ENCODE results near the gene CRMP1. TPM values are rescaled to one million over a fixed set of nuclear protein-coding genes. Genes with fewer than 3 reads are reported as not detected.

Gene CRMP1
- total RNA-seq, 2 experiments from 2014 or later, result not detected

DNA sequence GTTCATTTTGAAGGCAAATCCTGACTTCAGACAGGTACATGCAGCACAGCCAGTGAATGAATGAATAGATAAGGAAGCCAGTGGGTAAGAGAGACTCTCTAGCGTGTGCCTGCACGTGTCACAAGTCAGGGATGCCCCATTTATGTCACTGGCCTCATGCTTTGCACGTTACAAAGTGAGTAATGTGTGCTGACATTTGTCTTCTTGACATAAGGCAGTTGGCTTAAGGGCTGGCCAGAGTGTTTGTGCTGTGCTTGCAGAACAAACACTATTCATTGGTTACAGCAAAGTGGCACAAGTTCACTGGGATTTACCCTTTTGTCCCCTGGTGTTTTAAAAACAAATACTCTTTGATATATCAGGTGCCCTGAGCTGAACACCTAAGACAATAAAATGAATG, 55.9 kb downstream of the CRMP1 start:
- no peak for DNase-seq
- peaks cover 2% of the 10 kb centered on the region for H3K27me3 Mint-ChIP-seq
- H3K36me3 Mint-ChIP-seq, result no peaks in the 10 kb centered on the region
- H3K9me3 Mint-ChIP-seq, result no peaks in the 10 kb centered on the region
- no peak overlapping the region for H3K27ac Mint-ChIP-seq
- intact Hi-C loops (cut with micrococcal nuclease), result no loop called here
- no peaks in the 10 kb centered on the region for H3K4me1 Mint-ChIP-seq (ENCODE audit: low read depth)
- H3K4me3 Mint-ChIP-seq, result no peak overlapping the region
- ChIA-PET CTCF (no interaction called here), POLR2A (no interaction called here)

DNA sequence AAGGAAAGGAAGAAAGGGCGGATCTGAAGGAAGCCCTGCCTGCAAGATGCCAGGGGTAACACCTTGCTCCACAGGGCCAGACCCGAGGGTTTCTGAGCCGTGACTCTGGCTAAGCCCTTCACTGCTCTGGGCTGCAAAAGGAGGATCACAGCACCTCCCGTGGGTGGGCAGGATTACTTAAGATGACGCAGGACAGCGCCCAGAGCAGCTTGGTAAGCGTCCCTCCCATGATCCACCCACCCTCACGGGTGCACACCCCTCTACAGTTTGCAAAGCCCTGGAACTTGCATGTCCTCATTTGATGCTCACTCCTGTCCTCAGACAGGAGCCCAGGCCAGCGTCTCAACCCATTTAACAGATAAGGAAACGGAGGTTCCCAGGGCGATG, 64.9 kb downstream of the CRMP1 start:
- Mint-ChIP-seq H3K4me1 (ENCODE audit: low read depth) (peaks cover 11% of the 10 kb centered on the region), H3K27ac (no peak overlapping the region), H3K9me3 (no peaks in the 10 kb centered on the region), H3K36me3 (no peaks in the 10 kb centered on the region), H3K4me3 (no peak overlapping the region), H3K27me3 (no peaks in the 10 kb centered on the region)
- intact Hi-C loops (cut with micrococcal nuclease), result no loop called here
- DNase-seq, result no peak
- ChIA-PET CTCF (interaction anchor here (0.6 to 0.9 kb wide), 2 partner anchors 15 to 513 kb away, joined by 3 read pairs; no protein-coding TSS in a partner anchor), POLR2A (no interaction called here)

DNA sequence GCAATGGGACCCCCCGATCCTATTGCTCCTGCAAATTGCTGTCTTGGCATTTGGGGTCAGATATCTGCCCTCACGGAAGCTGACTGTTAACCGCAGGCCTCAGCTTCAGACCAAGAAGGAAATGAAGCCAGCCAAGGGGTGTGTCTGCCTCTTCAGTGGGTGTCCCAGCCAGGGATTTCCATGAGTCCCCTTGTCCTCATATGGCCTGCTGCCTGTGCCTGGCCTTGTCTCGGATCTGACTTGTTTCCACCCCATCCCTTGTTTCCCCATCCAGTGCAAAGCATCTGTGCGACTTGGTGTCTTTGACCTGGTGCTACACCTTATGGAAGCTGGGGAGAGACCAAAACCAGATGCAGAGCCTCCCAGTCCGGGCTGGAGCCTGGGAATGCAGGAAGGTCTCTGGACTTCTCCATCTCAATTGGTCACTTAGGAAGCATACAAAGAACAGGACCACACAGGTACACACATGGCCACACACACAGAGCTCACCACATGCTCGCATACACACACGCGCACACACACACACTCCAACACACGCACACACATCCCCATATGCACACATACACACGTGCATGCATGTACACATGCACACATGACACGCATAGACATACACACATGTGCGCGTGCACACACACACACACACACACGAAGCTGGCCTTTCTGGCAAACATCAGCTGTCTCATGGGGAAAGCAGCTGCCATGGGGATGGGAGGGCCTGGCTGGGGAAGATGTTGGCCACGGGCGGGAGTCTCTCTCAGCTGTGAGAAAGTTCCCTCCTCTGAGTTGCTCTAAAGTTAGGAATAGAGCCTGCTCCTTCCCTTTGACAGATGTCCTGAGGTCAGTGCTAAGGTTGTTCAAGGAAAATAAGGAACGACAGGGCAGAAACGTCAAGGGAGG, 65.5 kb downstream of the CRMP1 start:
- H3K4me1 Mint-ChIP-seq (ENCODE audit: low read depth), result peaks cover 11% of the 10 kb centered on the region
- H3K36me3 Mint-ChIP-seq, result no peaks in the 10 kb centered on the region
- H3K27me3 Mint-ChIP-seq, result no peaks in the 10 kb centered on the region
- no peak for DNase-seq
- H3K4me3 Mint-ChIP-seq, result no peak overlapping the region
- POLR2A ChIA-PET, result no interaction called here
- H3K27ac Mint-ChIP-seq, result no peak overlapping the region
- intact Hi-C loops (cut with micrococcal nuclease), result no loop called here
- H3K9me3 Mint-ChIP-seq, result no peaks in the 10 kb centered on the region
- CTCF ChIA-PET, result interaction anchor here (0.9 kb wide), 1 partner anchor 14 kb away, joined by 3 read pairs; no protein-coding TSS in a partner anchor

DNA sequence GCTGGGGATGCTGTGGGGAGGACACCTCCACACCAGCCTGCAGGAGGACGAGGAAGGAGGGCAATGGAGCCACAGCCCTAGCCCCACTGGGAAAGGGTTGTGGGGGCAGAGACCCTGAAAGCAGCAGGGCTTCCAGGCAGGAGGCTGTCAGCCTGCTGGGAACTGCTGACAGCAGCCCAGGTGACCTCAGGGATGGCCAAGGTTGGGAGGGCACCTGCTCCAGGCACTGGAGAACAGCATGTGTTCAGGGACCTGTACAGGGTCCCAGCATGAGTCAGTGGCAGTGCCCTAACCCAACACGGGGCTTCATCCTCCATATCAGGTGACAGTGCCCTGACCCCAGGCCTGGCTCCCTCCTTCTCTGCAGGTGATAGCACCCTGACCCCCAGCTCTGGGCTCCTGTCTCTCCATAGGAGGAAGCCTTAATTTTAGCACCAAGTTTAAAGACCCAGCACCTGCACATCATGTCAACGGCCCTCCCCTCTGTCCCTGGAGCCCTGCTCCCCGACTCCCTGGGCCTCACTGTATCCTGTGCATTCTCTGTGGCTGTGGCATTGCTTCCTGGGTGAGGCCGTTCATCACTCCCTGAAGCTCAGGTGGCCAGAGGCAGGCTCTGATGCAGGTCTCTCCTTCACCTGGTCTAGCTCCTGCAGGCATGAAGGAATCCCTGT, 66.3 kb downstream of the CRMP1 start:
- ChIA-PET POLR2A (no interaction called here), CTCF (no interaction called here)
- no peaks in the 10 kb centered on the region for H3K9me3 Mint-ChIP-seq
- H3K36me3 Mint-ChIP-seq, result no peaks in the 10 kb centered on the region
- peaks cover 11% of the 10 kb centered on the region for H3K4me1 Mint-ChIP-seq (ENCODE audit: low read depth)
- no peak for DNase-seq
- no peak overlapping the region for H3K27ac Mint-ChIP-seq
- intact Hi-C loops (cut with micrococcal nuclease), result no loop called here
- no peak overlapping the region for H3K4me3 Mint-ChIP-seq
- H3K27me3 Mint-ChIP-seq, result no peaks in the 10 kb centered on the region

DNA sequence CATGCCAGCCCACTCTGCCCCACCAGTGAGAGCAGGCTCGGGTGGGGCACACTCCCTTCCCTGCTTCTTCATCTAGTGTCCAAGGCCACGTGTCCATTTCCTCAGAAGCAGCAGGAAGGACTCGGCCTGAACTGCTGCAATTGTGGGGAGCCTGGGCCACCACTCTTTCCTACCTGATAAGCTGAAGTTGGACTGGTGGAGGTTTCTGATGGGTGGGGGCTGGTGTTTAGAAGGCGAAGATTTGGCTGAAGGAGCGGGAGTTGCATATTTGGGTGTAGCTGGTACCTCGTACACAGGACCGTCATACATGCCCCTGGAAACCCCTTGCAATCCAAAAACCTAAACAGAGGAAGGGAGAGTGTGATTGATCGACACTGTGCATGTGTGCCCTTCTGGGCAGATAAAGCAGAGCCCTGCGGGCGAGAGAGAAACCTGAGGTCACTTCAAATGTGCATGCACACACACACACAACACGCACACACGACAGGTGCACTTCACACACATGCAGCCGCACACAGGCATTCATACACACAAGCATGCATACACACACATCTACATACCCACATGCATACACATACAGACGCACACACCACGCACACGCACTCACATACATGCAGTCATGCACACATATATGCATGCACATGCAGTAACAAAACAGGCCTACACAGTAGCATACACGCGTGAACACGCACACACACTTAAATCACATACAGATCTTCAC, 67.4 kb downstream of the CRMP1 start:
- Mint-ChIP-seq H3K27me3 (no peaks in the 10 kb centered on the region), H3K36me3 (no peaks in the 10 kb centered on the region), H3K4me1 (ENCODE audit: low read depth) (peaks cover 11% of the 10 kb centered on the region), H3K4me3 (no peak overlapping the region), H3K9me3 (no peaks in the 10 kb centered on the region), H3K27ac (no peak overlapping the region)
- POLR2A ChIA-PET, result no interaction called here
- DNase-seq, result no peak
- CTCF ChIA-PET, result no interaction called here
- intact Hi-C loops (cut with micrococcal nuclease), result no loop called here

DNA sequence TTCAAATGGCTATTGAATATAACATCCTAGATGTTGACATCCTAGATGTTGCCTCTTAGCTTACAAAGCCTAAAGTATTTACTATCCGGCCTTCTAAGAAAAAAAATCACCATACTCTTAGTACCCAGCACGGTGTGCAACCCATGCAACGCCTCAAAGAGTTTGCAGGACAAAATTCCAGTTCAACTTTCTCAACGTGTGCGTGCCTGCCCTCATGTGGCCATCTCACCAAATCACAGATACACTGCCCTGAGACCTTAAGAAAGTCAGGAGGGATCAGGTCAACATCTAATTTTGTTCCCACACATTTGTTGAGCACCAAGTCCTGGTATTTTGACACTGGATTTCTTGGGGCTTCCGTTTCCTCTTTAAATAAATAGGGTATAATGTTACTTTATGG, 68.3 kb downstream of the CRMP1 start:
- no peak overlapping the region for H3K27ac Mint-ChIP-seq
- no peaks in the 10 kb centered on the region for H3K36me3 Mint-ChIP-seq
- H3K4me1 Mint-ChIP-seq (ENCODE audit: low read depth), result peaks cover 11% of the 10 kb centered on the region
- no peak overlapping the region for H3K4me3 Mint-ChIP-seq
- DNase-seq, result peak; percentile 21
- intact Hi-C loops (cut with micrococcal nuclease), result no loop called here
- POLR2A ChIA-PET, result no interaction called here
- no peaks in the 10 kb centered on the region for H3K9me3 Mint-ChIP-seq
- no peaks in the 10 kb centered on the region for H3K27me3 Mint-ChIP-seq
- CTCF ChIA-PET, result no interaction called here

DNA sequence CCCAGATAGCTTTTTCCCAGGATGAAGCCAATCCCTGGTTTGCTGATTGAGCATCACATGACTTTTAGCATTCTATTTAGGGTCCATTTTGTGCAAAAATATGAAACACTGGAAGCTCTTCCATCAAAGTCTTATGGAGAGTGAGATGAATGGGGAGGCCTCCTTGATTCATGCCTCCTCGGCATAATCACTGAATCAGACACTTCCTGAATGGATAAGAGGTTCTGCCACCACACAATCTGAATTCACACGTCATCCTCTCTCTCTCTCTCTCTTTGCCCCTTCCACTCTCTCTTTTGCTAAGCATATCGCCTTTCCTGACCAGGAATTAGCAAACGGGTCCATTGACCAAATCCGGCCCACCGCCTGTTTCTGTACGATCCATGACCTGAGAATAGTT, 68.7 kb downstream of the CRMP1 start:
- intact Hi-C loops (cut with micrococcal nuclease), result no loop called here
- Mint-ChIP-seq H3K4me1 (ENCODE audit: low read depth) (peaks cover 11% of the 10 kb centered on the region), H3K27ac (no peak overlapping the region), H3K9me3 (no peaks in the 10 kb centered on the region), H3K36me3 (no peaks in the 10 kb centered on the region), H3K4me3 (no peak overlapping the region), H3K27me3 (no peaks in the 10 kb centered on the region)
- POLR2A ChIA-PET, result no interaction called here
- CTCF ChIA-PET, result interaction anchor here (0.6 kb wide), 1 partner anchor 833 kb away, joined by 3 read pairs; no protein-coding TSS in a partner anchor
- DNase-seq, result no peak

DNA sequence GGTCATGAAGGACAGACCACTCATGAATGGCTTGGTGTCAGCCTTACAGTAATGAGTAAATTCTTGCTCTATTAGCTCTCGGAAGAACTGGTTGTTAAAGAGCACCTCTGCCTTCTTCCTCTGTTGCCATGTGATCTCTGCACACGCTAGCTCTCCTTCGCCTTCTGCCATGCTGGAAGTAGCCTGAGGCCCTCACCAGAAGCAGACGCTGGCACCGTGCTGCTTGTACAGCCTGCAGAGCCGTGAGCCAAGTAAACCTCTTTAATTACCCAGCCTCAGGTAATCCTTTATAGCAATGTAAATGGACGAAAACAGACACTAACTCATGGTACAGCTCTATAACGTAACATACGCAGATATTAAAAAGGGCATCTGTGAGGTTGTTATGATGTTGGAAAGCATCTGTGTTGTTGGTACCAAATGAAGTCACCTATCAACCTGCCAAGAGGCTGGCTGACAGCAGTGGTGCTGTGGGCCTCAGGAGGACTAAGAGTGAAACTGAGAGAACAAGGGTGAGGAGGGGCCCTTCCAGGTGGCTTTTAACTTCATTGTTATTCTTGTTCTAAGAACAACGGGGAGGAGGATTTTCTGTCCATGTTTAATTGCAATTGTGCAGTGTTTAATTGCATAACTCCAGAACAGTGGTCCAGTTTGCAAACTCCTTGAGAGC, 69.2 kb downstream of the CRMP1 start:
- no peaks in the 10 kb centered on the region for H3K9me3 Mint-ChIP-seq
- H3K4me1 Mint-ChIP-seq (ENCODE audit: low read depth), result peaks cover 11% of the 10 kb centered on the region
- peak; percentile 32 for DNase-seq
- no peaks in the 10 kb centered on the region for H3K27me3 Mint-ChIP-seq
- intact Hi-C loops (cut with micrococcal nuclease), result no loop called here
- H3K4me3 Mint-ChIP-seq, result no peak overlapping the region
- H3K27ac Mint-ChIP-seq, result no peak overlapping the region
- POLR2A ChIA-PET, result no interaction called here
- CTCF ChIA-PET, result interaction anchor here (0.6 to 1.5 kb wide), 3 partner anchors 11 to 833 kb away, joined by 3 to 7 read pairs (median 3); no protein-coding TSS in a partner anchor
- no peaks in the 10 kb centered on the region for H3K36me3 Mint-ChIP-seq

DNA sequence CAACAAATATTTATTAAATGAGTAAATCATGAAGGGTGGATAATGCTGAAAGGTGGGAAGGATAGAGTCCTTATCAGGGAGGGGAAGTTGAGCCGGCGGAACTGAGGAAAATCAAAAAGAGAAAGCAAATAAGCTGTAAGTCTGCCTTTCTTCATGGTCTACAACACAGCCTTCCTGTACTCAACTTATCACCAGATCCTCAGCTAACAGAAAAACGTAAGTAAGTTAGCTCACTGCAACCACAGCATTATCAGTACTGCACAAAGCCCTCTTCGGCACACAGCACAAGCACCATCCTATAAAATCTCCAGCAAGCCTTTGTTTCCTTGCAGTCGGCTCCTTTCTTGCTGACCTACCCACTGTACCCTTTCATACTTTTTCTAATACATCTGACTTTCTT, 70.3 kb downstream of the CRMP1 start:
- POLR2A ChIA-PET, result no interaction called here
- Mint-ChIP-seq H3K9me3 (no peaks in the 10 kb centered on the region), H3K27me3 (no peaks in the 10 kb centered on the region), H3K4me3 (no peak overlapping the region), H3K36me3 (no peaks in the 10 kb centered on the region), H3K27ac (no peak overlapping the region), H3K4me1 (ENCODE audit: low read depth) (peaks cover 11% of the 10 kb centered on the region)
- DNase-seq, result no peak
- CTCF ChIA-PET, result interaction anchor here (0.7 to 1.5 kb wide), 3 partner anchors 10 to 118 kb away, joined by 3 to 7 read pairs (median 3); no protein-coding TSS in a partner anchor
- intact Hi-C loops (cut with micrococcal nuclease), result no loop called here

DNA sequence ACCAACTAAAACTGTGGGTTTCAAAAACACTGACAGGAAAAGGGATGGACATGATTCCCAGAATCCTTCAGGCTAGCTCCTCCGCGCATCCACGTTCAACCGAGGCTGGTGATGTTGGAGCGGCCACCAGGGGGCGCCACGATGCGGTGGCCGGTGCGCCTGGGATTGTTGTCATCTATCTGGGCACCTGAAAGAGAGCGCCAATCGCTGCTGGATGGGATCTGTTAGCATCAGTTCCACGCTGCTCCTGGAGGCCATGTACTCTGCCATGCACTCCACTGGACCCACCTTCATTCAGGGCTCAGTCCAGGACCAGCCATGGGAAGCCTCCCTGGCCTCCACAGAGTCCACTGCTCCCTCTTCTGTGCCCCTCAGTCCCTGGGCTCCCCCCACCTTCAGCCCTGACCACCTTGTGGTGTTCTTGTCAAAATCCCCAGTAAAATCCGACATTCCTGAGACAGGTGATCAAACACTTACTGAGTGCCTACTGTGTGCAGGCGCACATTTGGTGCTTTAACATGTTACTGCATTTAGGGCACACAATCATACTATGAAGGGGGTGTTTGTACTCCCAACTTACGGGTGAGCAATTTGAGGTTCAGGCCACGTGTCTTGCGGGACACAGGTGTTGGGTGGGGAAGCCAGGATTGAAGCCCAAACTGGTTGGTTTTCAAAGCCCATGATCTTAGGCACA, 71.1 kb downstream of the CRMP1 start:
- peak; percentile 17 for DNase-seq
- H3K4me1 Mint-ChIP-seq (ENCODE audit: low read depth), result peaks cover 11% of the 10 kb centered on the region
- POLR2A ChIA-PET, result no interaction called here
- H3K4me3 Mint-ChIP-seq, result no peak overlapping the region
- H3K27ac Mint-ChIP-seq, result no peak overlapping the region
- intact Hi-C loops (cut with micrococcal nuclease), result no loop called here
- CTCF ChIA-PET, result interaction anchor here (0.6 to 1.8 kb wide), 4 partner anchors 9 to 623 kb away, joined by 3 to 7 read pairs (median 4); no protein-coding TSS in a partner anchor
- H3K9me3 Mint-ChIP-seq, result no peaks in the 10 kb centered on the region
- no peaks in the 10 kb centered on the region for H3K36me3 Mint-ChIP-seq
- no peaks in the 10 kb centered on the region for H3K27me3 Mint-ChIP-seq

DNA sequence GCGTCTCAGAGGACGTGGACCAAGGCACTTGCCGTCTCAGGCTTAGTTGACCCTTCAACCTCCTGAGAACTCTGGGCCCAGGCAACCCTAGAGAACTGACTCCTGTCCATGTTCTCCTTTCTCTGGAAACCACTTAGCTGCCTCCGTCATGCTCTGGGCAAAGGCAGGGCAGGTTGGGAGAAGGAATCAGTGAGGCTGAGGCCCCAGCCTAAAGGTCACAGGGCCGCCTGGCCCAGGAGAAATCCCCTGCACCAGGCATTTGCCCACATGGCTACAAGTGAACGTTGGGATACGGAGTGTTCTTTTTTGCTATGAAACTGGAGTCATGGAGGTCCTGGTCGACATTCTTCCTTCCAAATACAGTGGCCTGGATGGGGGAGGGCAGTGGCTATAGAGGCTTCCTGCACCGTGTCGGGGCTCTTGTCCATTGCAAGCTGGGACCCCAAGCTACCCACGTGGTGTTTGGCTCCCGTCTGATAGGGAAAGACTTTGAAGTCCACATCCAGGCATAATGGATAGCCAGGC, 76.0 kb downstream of the CRMP1 start:
- intact Hi-C loops (cut with micrococcal nuclease), result no loop called here

More for the DNA sequence above, 76.0 kb downstream of the CRMP1 start:
- Mint-ChIP-seq H3K4me3 (no peak overlapping the region), H3K4me1 (ENCODE audit: low read depth) (no peaks in the 10 kb centered on the region), H3K9me3 (no peaks in the 10 kb centered on the region), H3K27ac (no peak overlapping the region), H3K27me3 (no peaks in the 10 kb centered on the region), H3K36me3 (no peaks in the 10 kb centered on the region)
- CTCF ChIA-PET, result no interaction called here
- no peak for DNase-seq
- POLR2A ChIA-PET, result no interaction called here

Data from activated CD4-positive, alpha-beta memory T cell treated with anti-CD3 and anti-CD28 coated beads for 36 hours (primary cell).